Measurements from ENCODE around the gene IZUMO2. TPM values are rescaled to one million over a fixed set of nuclear protein-coding genes. Genes with fewer than 3 reads are reported as not detected.

The IZUMO2 gene
- total and polyA plus RNA-seq, 10 of the 15 experiments (the other 5 are each of a cell fraction or from before 2014, with no cell fraction given): not detected

- Histone ChIP-seq H3K79me2 (ENCODE audit: control insufficient read depth, insufficient read depth, low read length) (no peaks in the 10 kb centered on the region), H2AFZ (ENCODE audit: control insufficient read depth, low read depth, low read length) (no peak overlapping the region), H3K27ac (ENCODE audit: control insufficient read depth, insufficient read depth) (no peak overlapping the region), H3K36me3 (ENCODE audit: control insufficient read depth in 2 of 2, insufficient read depth in 2 of 2, low read length in 1 of 2) (no peaks in the 10 kb centered on the region), H3K27me3 (replicated peaks in 1 of 2; ENCODE audit: control insufficient read depth in 2 of 2, insufficient read depth in 2 of 2, low read length in 1 of 2) (peaks cover 0 to 3% of the 10 kb centered on the region in 2 experiments; a peak in 1 of 4 replicates), H3K4me3 (no peak overlapping the region), H3K9me3 (replicated peaks; ENCODE audit: control insufficient read depth, insufficient read depth, low read length) (no peaks in the 10 kb centered on the region; the same call in 2 of the 3 replicates), H3K4me2 (ENCODE audit: control insufficient read depth, insufficient read depth) (no peak overlapping the region), H3K9ac (ENCODE audit: control insufficient read depth, insufficient read depth, low read length) (no peak overlapping the region), H4K20me1 (ENCODE audit: control insufficient read depth, insufficient read depth) (no peaks in the 10 kb centered on the region), H3K4me1 (ENCODE audit: control insufficient read depth, insufficient read depth, low read length) (no peaks in the 10 kb centered on the region)
- ATAC-seq (no peak), DNase-seq (ENCODE audit: low read depth, low spot score) (no peak), FAIRE-seq (no peak)
- BruUV-seq (replicated peaks): no TSS peak
- RAD21 ChIA-PET (ENCODE audit: unreplicated experiment): no interaction called here
- TF ChIP-seq E2F8 (IDR thresholded peaks at IDR 0.05; ENCODE audit: low read depth, partially characterized antibody): no peak
- TF ChIP-seq SP1 (IDR thresholded peaks at IDR 0.05; ENCODE audit: low read depth, low read length): no peak
- TF ChIP-seq PAX8 (IDR thresholded peaks at IDR 0.05): no peak
- TF ChIP-seq REST (IDR thresholded peaks at IDR 0.05; ENCODE audit: low read depth, low read length): no peak
- TF ChIP-seq POLR2AphosphoS2 (IDR thresholded peaks at IDR 0.05; ENCODE audit: low read depth, low read length): no peak
- POLR2A ChIA-PET: no interaction called here
- 66% methylated on average over 7 of the region's 7 CpGs for WGBS (ENCODE audit: insufficient coverage, insufficient replicate concordance, low lambda C conversion rate, missing lambda C conversion rate)
- CTCF ChIA-PET: no interaction called here
- in situ Hi-C loops (cut with MboI) (no loop called here), intact Hi-C loops (cut with micrococcal nuclease; ENCODE audit: unreplicated experiment) (no loop called here)
- SMC1A ChIA-PET (ENCODE audit: uncharacterized antibody, unreplicated experiment): no interaction called here
These were observed 46.0 kb upstream of the IZUMO2 start for GRCh38 chr19:50209131-50209530.

Data from GM12878 (cell line).